ENCODE measurements around the gene TAF9. TPM values are rescaled to one million over a fixed set of nuclear protein-coding genes. Genes with fewer than 3 reads are reported as not detected.

The TAF9 gene
- total and polyA plus RNA-seq, 2 of the 13 experiments (the other 11 are each of a cell fraction or from before 2014, with no cell fraction given): 113 to 218 TPM

DNA sequence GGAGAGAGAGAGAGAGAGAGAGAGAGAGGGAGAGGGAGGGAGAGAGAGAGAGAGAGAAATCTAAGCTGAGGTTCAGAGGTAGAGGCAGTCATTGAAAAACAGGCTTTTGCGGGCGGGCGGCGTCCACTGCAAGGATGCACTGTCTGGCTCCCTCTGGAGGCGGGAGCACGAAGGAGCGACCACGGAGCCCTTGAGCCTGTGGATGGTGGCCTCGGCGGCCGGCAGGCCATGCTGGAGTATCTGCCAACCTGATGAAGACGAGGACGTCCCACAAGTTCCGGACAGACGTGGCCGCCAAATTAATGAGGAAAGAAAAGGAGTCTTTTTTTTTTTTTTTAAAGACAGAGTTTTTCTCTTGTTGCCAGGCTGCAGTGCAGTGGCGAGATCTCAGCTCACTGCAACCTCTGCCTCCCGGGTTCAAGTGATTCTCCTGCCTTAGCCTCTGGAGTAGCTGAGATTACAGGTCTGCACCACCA, 34.5 kb downstream of the TAF9 start (continued):
- TF ChIP-seq HMG20A (CRISPR knock-in tag; IDR thresholded peaks at IDR 0.05; ENCODE audit: borderline replicate concordance) (no peak), CBFB (CRISPR knock-in tag; IDR thresholded peaks at IDR 0.05) (0 out of 2 replicates have a peak, but pooled peaks have one; percentile 24), ZNF24 (IDR thresholded peaks at IDR 0.05) (no peak), ZKSCAN8 (CRISPR knock-in tag; IDR thresholded peaks at IDR 0.05; ENCODE audit: borderline replicate concordance) (0 out of 2 replicates have a peak, but pooled peaks have one; percentile 28), DPF2 (CRISPR knock-in tag; IDR thresholded peaks at IDR 0.05; ENCODE audit: borderline replicate concordance, low read depth) (no peak), CCAR2 (optimal IDR thresholded peaks at IDR 0.05; ENCODE audit: low read depth, low read length) (no peak), ZNF530 (CRISPR knock-in tag; IDR thresholded peaks at IDR 0.05; ENCODE audit: low read depth) (no peak), ZNF543 (CRISPR knock-in tag; IDR thresholded peaks at IDR 0.05) (no peak), ZNF557 (CRISPR knock-in tag; IDR thresholded peaks at IDR 0.05) (no peak), KDM2A (CRISPR knock-in tag; IDR thresholded peaks at IDR 0.05; ENCODE audit: borderline replicate concordance, low read depth) (peak; percentile 72; the same call in 1 of the 2 replicates), ZNF850 (CRISPR knock-in tag; conservative IDR thresholded peaks at IDR 0.05) (no peak), ZNF605 (CRISPR knock-in tag; IDR thresholded peaks at IDR 0.05) (peak; percentile 60), MAFK (conservative IDR thresholded peaks at IDR 0.05 in 1 of 2, IDR thresholded peaks at IDR 0.05 in 1 of 2; ENCODE audit: low read length in 2 of 2) (no peak), BRD4 (CRISPR knock-in tag; IDR thresholded peaks at IDR 0.05) (no peak), MED1 (CRISPR knock-in tag; IDR thresholded peaks at IDR 0.05) (0 out of 2 replicates have a peak, but pooled peaks have one; percentile 38), POLR2AphosphoS5 (IDR thresholded peaks at IDR 0.05; ENCODE audit: low read depth, low read length) (no peak), ZNF556 (CRISPR knock-in tag; IDR thresholded peaks at IDR 0.05; ENCODE audit: borderline replicate concordance) (peak; percentile 39; the same call in 1 of the 2 replicates), HDAC2 (CRISPR knock-in tag; IDR thresholded peaks at IDR 0.05) (peak; percentile 22; the same call in 1 of the 2 replicates)
- TF ChIP-seq, protein P1, sequence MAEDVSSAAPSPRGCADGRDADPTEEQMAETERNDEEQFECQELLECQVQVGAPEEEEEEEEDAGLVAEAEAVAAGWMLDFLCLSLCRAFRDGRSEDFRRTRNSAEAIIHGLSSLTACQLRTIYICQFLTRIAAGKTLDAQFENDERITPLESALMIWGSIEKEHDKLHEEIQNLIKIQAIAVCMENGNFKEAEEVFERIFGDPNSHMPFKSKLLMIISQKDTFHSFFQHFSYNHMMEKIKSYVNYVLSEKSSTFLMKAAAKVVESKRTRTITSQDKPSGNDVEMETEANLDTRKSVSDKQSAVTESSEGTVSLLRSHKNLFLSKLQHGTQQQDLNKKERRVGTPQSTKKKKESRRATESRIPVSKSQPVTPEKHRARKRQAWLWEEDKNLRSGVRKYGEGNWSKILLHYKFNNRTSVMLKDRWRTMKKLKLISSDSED (CRISPR knock-in tag; IDR thresholded peaks at IDR 0.05): no peak
- TF ChIP-seq, protein P2, sequence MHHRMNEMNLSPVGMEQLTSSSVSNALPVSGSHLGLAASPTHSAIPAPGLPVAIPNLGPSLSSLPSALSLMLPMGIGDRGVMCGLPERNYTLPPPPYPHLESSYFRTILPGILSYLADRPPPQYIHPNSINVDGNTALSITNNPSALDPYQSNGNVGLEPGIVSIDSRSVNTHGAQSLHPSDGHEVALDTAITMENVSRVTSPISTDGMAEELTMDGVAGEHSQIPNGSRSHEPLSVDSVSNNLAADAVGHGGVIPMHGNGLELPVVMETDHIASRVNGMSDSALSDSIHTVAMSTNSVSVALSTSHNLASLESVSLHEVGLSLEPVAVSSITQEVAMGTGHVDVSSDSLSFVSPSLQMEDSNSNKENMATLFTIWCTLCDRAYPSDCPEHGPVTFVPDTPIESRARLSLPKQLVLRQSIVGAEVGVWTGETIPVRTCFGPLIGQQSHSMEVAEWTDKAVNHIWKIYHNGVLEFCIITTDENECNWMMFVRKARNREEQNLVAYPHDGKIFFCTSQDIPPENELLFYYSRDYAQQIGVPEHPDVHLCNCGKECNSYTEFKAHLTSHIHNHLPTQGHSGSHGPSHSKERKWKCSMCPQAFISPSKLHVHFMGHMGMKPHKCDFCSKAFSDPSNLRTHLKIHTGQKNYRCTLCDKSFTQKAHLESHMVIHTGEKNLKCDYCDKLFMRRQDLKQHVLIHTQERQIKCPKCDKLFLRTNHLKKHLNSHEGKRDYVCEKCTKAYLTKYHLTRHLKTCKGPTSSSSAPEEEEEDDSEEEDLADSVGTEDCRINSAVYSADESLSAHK (CRISPR knock-in tag; IDR thresholded peaks at IDR 0.05; ENCODE audit: borderline replicate concordance): no peak
- TF ChIP-seq, protein P3, sequence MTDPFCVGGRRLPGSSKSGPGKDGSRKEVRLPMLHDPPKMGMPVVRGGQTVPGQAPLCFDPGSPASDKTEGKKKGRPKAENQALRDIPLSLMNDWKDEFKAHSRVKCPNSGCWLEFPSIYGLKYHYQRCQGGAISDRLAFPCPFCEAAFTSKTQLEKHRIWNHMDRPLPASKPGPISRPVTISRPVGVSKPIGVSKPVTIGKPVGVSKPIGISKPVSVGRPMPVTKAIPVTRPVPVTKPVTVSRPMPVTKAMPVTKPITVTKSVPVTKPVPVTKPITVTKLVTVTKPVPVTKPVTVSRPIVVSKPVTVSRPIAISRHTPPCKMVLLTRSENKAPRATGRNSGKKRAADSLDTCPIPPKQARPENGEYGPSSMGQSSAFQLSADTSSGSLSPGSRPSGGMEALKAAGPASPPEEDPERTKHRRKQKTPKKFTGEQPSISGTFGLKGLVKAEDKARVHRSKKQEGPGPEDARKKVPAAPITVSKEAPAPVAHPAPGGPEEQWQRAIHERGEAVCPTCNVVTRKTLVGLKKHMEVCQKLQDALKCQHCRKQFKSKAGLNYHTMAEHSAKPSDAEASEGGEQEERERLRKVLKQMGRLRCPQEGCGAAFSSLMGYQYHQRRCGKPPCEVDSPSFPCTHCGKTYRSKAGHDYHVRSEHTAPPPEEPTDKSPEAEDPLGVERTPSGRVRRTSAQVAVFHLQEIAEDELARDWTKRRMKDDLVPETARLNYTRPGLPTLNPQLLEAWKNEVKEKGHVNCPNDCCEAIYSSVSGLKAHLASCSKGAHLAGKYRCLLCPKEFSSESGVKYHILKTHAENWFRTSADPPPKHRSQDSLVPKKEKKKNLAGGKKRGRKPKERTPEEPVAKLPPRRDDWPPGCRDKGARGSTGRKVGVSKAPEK (CRISPR knock-in tag; IDR thresholded peaks at IDR 0.05; ENCODE audit: borderline replicate concordance): peak; percentile 89; the same call in 1 of the 2 replicates
